NCI-H524 (cell line): ENCODE results near the gene YES1.
A peak's percentile ranks its signal among the peaks of the same experiment; 100 is the strongest.

Experiments used
- DNase-seq, 2 experiments: peaks; one replicate each; lab custom pipeline; 2025; lab: John Stamatoyannopoulos, UW

YES1 gene

DNA sequence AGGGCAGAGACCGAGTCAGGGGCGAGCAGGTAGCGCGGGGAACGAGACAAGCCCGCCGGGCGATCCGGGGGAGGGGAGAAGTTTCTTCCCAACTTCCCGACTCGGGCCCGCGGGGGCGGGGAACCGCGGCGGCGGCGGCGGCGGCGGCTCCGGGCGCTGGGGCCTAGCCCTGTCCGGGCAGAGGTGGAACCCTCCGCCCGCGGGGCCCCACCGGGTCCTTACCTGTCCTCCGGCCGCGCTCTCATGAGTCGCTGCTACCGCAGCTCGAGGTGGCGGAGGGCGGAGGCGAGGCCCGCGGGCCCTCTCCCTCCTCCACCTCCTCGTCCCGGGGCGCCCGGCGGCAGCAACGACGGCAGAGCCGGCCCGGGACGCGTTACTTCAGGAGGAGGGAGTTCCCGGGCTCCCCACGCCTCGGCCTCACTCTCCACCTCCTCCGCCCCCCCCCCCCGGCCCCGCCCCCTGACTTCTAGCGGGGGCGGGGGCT lies at the start of gene YES1:
YES1 (minus strand) TSS at position 351 of the 484 bp plus-strand sequence. CDS start 55,415 bp downstream, outside the sequence.
- DNase-seq = peak in 1 of 2 experiments; percentile 34

DNA sequence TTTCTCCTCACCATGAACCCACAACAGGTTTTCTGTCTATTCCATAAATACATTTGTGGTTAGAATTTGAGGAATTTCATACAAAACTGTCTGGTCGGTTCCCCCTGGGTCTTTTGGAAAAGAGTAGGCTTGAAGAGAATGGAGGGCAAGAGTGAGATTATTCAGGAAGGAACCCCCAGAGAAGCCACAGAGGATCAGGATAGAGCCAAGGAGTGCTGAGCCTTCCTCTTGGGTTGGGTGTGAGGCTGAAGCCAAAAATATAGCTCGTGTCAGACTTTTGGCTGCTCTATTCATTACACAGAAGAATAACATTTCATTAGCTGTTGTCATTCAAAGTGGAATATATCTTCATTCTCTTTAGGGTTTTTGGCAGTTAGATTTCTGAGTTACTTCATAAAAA lies 45.9 kb upstream of the YES1 start:
- DNase-seq = no peak

DNA sequence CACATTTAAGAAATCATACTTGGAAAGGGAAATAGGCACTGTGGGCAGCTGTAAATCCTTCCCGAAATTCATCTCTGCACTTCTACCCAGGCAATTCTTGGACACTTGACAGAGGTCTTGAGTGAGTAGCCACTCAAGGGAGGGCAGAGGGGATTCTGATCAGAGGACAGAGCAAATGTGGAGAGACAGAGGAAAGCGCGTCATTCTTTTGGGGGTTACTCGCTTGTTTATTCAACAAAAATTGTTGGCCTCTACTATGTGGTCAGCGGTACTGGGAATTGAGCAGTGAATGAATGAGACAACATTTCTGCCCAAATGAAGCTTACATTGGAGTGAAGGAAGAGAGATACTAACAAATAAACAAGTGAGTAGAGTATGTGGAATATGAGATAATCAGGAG lies 41.4 kb upstream of the YES1 start:
- DNase-seq = no peak

DNA sequence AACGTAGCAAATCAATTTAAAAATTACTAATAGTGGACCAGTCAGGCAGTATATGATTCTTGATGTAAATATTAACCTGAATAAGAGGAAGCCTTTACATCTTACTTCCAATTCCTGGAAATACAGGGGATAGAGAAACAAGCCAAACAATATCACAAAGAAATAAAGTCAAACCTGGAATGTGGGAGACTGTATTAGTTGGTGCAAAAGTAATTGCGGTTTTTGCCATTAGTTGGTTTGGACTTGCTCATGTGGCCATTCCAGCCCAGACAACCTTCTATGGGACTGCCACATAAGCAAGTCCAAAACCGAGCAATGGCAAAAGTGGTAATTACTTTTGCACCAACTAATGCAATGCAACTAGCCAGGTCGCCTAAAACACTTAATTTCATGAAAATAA lies 38.9 kb upstream of the YES1 start:
- no peak for DNase-seq

DNA sequence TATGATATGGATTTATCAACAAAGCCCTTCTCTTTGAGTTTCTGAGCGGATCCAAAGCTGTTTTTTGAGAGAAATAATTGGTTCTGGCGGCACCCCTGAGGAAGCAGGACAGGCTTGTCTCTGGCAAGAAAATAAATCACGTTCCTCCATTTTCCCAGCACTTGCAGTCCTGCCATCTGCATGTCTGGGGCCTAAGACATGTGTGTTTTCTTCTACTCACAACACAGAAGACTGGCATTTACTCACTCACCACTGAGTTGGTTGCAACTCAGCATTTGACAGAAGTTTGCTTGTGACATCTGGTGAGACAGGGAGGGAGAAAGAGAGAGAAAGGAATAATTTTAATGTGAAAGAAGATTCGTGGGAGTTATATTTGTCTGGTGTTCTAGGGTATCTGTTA lies 37.0 kb upstream of the YES1 start:
- DNase-seq = no peak

DNA sequence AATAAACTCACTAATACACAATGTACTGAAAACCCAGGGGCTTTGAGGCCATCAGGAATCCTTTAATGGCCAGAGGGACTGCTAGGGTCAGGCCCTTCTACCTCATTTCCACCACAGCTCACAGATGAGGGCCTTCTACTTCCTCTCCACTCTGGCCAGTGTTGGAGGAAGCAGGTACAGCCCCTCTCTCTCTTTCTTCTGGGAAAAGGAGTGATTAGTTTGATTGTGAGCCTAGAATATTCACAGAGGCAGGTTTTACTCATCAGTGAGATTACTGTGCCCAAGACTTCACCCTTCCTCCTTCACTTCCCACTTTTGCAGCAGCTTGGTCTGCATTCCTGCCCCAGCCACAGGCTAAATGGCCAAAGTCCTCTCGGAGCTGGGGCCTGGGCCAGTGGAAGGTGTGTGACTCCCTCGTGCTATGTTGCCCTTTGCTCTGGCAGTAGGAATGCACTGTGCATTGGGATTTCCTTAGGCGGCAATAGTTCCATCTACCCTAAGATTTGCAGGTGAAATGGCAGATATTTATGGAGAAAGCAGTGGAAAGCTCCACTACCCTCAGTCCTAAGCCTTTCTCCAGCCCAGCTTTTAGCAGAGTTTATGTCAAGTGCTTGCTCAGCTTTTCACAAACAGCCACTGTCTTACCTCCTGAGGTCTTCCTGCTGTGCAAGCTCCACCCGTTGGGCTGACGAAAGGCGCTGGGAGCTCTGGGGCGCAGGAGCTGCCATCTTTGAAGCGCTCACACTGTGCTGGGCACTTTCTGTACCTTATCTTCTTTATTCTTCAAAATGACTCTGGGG lies 36.2 kb upstream of the YES1 start:
- no peak for DNase-seq

DNA sequence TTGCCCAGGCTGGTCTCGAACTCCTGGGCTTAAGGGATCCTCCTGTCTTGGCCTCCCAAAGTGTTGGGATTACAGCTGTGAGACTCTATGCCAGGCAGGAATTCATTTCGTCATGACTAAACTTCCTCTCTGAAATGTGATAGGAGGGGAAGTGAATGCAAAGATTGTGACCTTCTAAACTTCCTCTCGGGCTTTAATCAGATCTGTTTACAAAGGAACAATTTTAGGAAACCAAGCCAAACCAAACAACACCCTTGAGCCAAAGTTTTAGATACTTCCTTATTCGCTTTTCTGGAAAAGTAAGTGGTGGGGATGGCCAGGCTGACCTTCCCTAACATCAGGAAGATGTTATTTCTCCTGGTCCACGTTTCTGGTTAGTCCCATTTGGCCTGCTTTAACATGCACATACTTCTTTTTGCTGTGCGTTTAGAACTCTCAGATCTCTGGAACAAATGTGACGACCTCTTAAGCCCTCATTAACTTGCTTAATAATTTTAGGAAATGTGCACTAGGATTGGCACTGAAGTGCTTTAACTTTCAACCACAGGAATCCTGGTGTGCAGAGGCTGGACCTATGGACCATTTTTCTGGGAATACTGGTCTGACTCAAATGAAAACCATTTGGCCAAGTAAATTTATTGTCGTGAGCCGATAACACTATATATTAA lies 33.2 kb upstream of the YES1 start:
- DNase-seq = no peak

DNA sequence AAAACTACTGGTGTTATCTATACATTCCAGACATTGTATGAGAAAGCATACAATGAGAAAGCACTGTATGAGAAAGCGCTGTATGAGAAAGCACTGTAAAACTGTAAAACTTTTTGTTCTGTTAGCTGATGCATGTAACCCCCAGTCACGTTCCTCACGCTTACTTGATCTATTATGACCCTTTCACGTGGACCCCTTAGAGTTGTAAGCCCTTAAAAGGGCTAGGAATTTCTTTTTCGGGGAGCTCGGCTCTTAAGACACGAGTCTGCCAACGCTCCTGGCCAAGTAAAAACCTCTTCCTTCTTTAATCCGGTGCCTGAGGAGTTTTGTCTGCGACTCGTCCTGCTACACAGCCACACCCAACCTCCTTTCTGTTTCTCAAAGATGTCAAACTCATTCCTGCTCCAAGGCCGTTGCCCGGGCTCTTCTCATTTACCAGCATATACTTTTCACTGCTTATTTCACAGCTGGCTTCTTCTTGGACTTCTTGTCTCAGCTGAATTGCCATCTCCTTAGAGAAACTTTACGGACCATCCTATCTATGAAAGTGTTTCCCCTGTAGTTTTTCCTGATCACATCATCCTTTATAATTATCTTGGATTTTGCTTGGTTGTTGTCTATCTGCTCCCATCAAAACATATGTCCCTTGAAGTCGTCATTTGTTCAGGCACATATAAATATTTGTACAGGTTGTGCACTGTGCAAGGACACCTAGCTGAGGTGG lies 29.8 kb upstream of the YES1 start:
- no peak for DNase-seq

DNA sequence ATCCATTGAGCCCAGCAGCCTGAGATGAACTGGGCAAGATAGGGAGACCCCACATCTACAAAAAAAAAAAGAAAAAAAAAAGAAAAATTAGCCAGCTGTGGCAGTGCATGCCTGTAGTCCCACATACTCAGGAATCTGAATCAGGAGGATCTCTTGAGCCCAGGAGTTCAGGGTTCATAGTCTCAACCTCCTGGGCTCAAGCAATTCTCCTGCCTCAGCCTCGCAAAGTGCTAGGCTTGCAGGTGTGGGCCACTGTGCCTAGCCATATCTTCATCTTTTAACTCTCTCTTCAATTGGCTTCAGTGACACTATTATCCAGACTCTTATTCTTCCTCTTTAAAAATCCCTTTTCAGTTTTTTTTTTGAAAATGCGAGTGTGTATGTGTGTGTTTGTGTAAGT lies 28.5 kb upstream of the YES1 start:
- no peak for DNase-seq

DNA sequence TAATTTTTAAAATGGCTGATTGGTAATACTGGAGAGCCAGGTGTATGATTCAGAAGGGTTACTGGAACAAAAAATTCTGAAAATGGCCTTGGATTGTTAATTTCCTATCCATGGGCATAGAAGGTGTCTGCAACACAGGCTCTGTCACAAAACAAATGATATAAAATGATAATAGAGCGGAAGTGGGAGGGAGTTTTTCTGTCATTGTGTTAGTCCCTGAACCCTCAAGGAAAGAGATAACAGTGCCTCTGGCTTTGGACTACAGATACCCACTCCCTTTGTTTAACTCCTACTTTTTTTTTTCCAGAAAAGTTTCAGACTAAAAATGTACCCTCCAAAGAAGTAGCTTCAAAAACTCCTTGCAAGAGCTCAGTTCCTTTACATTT lies 28.0 kb upstream of the YES1 start:
- no peak for DNase-seq

DNA sequence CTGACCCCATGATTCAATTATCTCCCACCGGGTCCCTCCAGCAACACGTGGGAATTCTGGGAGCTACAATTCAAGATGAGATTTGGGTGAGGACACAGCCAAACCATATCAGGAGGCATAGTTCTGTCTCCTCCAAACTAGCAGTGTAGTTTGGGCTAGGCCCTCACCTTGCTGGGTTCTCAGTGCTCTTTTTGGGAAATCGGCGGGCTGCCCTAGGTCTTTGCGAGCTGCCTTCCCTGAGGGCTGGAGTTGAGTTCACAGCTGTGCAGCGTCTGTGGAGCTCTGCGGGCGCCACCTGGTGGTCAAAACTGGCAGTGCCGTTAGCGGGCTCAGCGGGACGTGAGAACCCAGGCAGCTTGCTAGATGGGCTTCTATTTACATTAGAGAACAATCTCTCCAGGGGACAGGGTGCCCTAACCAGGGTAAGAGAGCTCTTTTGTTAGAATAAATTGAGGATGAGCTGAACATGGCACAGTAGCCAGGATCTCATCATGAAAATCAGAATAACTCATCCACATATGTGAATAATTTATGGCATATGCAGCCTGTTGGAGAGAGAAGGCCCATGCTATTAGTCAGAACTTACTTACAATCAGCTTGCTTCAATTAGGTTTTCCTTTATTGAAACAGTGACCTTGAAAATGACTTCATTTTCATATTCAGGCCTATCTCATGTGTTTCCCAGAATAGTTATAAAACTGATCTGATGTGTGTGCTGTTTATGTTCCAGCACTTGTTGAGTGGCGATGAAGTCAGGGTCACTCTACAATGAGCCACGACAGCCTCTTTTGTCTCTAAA lies 27.4 kb upstream of the YES1 start:
- DNase-seq = peak; percentile 40 to 78

DNA sequence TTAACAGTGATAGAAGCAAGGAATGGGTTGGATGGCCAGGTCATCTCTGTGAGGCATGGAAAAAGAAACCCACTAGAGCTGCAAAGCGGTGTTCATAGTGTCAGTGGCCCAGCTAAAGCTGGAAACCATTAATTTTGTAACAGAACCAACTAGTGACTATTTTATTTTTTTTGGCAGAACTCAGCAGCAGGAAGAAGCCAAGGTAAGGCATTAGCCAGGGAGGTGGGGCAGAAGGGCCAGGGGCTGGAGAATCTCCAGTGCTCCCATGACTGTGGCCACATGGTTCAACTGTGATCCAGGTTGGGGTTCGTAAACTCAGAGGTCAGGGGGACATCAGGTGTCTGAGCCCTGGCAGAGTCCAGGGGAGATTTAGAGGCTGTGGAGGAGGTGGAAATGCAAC lies 25.9 kb upstream of the YES1 start:
- no peak for DNase-seq

DNA sequence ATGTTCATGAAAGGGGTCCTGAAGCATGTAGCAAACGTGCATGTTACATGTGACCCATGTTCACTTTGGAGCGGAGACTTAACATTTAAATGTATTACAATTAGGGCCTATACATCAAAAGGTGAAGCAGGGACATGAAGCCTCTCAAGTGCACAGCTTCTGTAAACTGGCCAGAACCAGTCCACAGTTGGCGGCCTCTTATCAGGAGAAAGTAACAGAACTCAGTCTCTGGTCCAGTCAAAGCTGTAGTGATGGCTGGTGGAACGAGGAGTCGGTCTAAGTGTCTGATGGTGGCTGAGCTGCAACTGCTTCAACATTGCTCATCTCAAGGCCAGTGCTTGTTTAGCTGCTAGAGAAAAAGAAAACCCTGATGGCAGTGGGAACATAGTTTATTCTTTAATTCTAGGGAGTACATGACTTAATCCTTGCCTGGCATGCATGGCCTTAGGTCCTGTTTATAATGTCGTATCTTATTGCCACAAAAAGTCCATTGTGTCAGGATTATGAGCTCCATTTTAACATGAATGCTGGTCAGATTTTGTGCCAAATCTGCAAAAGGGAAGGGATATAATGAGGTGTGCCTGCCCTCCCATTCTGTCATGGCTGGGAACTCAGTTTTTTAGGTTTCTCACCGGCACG lies 22.2 kb upstream of the YES1 start:
- no peak for DNase-seq

DNA sequence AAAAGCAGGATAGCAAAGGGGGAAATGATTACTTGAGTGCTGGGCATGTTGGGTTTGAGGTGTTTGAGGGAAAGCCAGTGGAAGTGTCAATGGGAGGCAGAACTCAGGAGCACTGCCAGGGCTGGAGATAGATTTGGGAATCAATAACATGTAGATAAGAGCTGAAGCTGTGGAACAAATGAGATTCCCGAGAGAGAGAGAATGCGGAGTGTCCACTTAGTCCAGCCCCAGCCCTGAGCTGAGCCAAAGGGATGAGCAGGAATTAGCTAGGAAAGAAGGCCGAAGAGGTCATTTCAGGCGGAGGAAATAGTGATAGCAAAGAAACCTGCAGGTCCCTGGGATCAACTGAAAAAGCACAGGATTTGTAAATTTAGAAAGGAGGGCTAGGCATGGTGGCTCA lies 21.2 kb upstream of the YES1 start:
- DNase-seq = no peak

DNA sequence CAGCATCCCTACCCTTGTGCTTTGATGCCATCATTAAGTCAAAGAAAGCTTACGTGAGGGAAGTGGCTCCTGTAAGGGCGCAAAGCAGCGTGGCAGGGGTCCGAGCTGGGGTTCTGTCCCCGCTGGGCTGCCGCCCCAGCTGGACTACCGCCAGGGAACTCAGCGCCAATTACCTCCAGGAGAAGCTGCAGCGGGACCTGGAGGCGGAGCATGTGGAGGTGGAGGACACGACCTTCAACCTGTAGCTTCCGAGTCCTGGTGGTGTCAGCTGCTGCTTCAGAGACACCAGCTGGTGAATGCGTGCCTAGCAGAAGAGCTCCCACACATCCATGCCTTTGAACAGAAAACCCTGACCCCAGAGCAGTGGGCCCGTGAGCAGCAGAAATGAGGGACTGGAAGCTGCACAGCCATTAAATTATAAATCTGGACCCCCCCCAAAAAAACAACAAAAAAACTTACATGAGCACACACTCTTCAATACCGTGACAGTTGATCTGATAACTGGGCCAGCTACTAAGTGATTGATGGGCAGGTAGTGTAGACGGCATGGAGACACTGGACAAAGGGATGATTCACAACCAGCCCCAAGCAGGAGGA lies 20.1 kb upstream of the YES1 start:
- peak; percentile 24 to 66 for DNase-seq

DNA sequence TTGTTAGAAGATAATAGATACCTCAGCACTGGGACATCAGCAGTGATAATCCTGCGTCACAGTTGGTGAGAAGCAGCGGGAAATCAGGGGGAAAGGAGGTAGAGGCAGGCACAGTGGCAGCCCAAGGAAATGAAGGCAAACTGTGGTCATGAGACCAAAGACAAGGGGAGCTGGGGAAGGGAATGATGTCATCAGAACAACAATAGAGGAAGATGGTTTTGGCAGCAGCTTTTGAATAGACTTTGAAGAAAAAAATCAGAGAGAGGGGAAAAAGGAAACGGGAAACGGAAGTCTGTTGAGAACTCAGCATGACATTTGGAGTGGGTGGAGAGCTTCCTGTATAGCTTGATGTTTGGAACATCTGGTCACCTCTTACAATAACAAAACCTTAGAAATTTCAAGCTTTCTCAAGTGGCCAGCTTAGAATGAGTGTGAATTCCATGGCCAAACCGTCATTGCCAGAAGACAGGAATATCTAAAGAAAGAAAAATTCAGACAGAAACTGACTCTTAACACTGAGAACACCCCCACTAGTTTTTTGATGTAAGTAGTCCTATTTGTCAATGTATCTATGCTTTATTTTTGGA lies 18.4 kb upstream of the YES1 start:
- DNase-seq = peak; percentile 36 to 77

DNA sequence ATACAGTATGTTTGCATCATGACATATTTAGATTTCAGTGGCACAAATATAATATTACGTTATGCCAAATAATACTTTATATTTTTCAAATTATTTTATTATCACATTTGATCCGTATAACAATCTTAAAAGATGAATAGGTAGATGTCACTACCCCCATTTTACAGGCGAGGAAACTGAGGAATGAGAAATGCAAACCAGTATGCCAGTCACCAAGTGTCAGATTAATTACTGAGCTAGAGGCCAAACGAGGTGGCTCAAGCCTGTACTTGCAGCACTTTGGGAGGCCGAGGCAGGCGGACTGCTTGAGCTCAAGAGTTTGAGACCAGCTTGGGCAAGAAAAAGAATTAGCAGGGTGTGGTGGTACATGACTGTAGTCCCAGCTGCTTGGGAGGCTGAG lies 17.4 kb upstream of the YES1 start:
- DNase-seq = no peak

DNA sequence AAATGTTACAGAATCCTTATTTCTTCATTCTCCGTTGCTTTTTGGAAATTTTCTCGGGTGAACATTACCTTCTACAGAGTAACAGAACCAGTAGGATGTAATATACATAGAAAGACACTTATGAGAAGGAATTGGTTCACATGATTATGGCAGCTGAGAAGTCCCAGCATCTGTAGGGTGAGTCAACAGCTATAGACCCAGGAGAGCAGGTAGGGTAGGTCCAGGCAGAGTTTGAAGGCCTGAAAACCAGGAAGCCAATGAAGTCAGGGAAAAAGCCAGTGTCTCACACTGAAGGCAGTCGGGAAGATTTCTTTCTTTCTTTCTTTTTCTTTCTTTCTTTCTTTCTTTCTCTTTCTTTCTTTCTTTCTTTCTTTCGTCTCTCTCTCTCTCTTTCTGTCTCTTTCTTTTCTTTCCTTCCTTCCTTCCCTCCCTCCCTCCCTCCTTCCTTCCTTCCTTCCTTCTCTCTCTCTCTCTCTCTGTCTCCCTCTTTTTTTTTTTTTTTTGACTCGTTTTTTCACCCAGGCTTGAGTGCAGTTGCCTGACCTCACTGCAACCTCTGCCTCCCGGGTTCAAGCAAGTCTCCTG lies 15.1 kb upstream of the YES1 start:
- no peak for DNase-seq

DNA sequence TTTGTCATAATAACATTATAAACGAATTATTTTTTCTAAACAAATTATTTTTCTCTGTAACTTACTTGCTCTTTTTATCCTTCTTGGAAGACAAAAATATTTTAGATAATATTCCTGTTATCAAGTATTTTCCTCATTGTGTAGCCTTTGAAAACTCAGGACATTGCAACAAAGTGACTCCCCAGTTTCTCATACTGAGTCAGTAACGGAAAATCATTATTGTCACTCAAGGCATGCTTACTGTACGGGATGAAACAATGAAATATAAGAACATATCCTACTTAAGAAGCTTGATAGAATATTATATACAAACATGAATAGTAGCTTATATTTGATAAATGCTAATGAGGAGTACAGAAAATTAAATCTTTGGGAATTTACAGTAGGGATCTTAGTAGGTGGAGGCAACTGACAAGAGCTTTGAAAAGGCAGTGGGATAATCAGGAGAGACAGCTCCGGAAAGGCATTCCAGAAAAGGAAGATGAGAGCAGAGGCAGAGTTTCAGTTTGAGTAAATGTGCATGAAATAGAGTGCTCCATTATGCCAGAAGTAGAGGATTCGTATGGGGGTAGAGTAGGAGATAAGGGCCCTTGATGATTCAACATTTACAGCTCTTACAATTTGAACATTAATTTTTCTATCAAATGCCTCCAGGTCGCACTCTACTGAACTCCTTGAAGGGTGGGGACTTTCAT lies 14.0 kb upstream of the YES1 start:
- no peak for DNase-seq

DNA sequence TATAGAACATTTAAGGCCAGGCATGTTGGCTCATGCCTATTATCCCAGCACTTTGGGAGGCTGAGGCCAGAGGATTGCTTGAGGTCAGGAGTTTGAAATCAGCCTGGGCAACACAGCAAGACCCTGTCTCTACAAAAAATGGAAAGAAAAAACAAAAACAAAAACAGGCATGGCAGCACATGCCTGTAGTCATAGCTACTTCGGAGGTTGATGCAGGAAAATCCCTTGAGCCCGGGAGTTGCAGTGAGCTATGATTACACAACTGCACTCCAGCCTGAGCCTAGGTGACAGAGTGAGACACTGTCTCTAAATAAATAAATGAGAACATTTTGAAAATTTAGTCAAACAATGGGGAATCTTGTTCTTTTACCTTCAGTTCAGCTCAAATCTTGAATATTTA lies 12.1 kb upstream of the YES1 start:
- no peak for DNase-seq
